Tibial nerve (tissue), 3 donors: ENCODE results near the gene NOS2.

Source experiments
- CTCF ChIP-seq, 5 experiments: fragments of 200-600 bp in 3 of 5; fragments of 450-650 bp in 2 of 5; sonication (generic) in 3 of 5; IDR thresholded peaks; one replicate each; pipeline ENCODE4 v1.5.1; 2016 to 2019; ENCODE audit warnings: antibody characterized with exemption in 5 of 5, mild to moderate bottlenecking in 3 of 5, moderate library complexity in 2 of 5
- POLR2A ChIP-seq, 2 donors: fragments of 450-650 bp; IDR thresholded peaks; one replicate each; pipeline ENCODE4 v1.6.1; 2017; ENCODE audit warnings: antibody characterized with exemption in 2 of 2, mild to moderate bottlenecking in 2 of 2, moderate library complexity in 2 of 2

DNA sequence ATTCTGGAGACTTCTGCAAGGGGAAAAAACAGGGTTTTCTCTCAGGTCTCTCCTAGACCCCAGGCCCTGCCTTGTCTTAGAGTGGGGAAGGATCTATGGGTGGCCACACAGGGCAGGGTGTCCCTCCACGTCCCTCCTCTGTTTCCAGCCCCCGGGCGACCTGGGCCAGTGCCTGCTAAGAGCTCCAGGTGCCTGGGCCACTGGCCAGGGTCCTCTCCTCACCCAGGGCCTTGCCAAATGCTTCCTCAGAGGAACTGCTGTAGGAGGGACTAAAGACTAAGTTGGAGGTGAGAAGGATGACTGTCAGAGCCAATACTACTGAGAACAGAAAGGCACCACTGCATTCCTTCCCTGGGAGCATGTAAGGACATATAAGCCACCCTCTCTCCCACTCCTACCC is 11.4 kb downstream of the NOS2 start:
- no peak for TF ChIP-seq POLR2A (IDR thresholded peaks at IDR 0.05)
- no peak for TF ChIP-seq CTCF (IDR thresholded peaks at IDR 0.05)
